ENCODE measurements around the gene PALM.
"Not testable (repeated sequence)": the region's sequence is repeated elsewhere in the genome, so short reads cannot be mapped to it uniquely, and the experiment has no call there.

The PALM gene

GRCh38 chr19:708154-709143 lies at the start of gene PALM:
Gene PALM, plus strand, starts transcription at chr19:708935. Its CDS starts 212 bp downstream, at chr19:709147.
- peak within 1 kb of the TSS; percentile 45 for H3K4me3 ChIP-seq (ENCODE audit: low read depth, low read length)

- no peak overlapping the region for H3K4me3 ChIP-seq (ENCODE audit: low read depth, low read length)
Measured at GRCh38 chr19:660793-661426, 47.8 kb upstream of the PALM start.

- H3K4me3 ChIP-seq (ENCODE audit: low read depth, low read length) = peak overlapping the region; percentile 83
Measured at GRCh38 chr19:661427-662196, 47.1 kb upstream of the PALM start.

GRCh38 chr19:662207-662961 lies 46.4 kb upstream of the PALM start:
- H3K4me3 ChIP-seq (ENCODE audit: low read depth, low read length) = peak overlapping the region; percentile 83

- peak within 1 kb of the TSS; percentile 83 for H3K4me3 ChIP-seq (ENCODE audit: low read depth, low read length)
Measured at GRCh38 chr19:662962-663681, 45.6 kb upstream of the PALM start, which contains the start of gene RNF126. Gene RNF126, minus strand, starts transcription at chr19:663214. Its CDS starts 93 bp downstream, at chr19:663121.

- H3K4me3 ChIP-seq (ENCODE audit: low read depth, low read length) = peak overlapping the region; percentile 18
Measured at GRCh38 chr19:663682-664117, 45.0 kb upstream of the PALM start.

GRCh38 chr19:664913-665443 lies 43.8 kb upstream of the PALM start:
- H3K4me3 ChIP-seq (ENCODE audit: low read depth, low read length) = no peak overlapping the region

GRCh38 chr19:666985-667573 lies 41.7 kb upstream of the PALM start:
- H3K4me3 ChIP-seq (ENCODE audit: low read depth, low read length) = not testable (repeated sequence)

GRCh38 chr19:668675-669434 lies 39.9 kb upstream of the PALM start:
- H3K4me3 ChIP-seq (ENCODE audit: low read depth, low read length) = not testable (repeated sequence)

GRCh38 chr19:670609-671075 lies 38.1 kb upstream of the PALM start:
- H3K4me3 ChIP-seq (ENCODE audit: low read depth, low read length) = no peak overlapping the region

GRCh38 chr19:674282-675151 lies 34.2 kb upstream of the PALM start:
- H3K4me3 ChIP-seq (ENCODE audit: low read depth, low read length) = no peak overlapping the region

GRCh38 chr19:676007-676338 lies 32.8 kb upstream of the PALM start:
- H3K4me3 ChIP-seq (ENCODE audit: low read depth, low read length) = no peak overlapping the region

GRCh38 chr19:676339-677105 lies 32.2 kb upstream of the PALM start, which contains the start of gene FSTL3:
Gene FSTL3, plus strand, starts transcription at chr19:676392. Its CDS starts 32 bp downstream, at chr19:676424.
- no peak within 1 kb of the TSS for H3K4me3 ChIP-seq (ENCODE audit: low read depth, low read length)

GRCh38 chr19:677201-677600 lies 31.5 kb upstream of the PALM start:
- H3K4me3 ChIP-seq (ENCODE audit: low read depth, low read length) = no peak overlapping the region

GRCh38 chr19:677601-678436 lies 30.9 kb upstream of the PALM start:
- H3K4me3 ChIP-seq (ENCODE audit: low read depth, low read length) = no peak overlapping the region

All from iPS-11a (cell line).